Measurements from ENCODE around the gene PRKAA2. TPM values are rescaled to one million over a fixed set of nuclear protein-coding genes. Genes with fewer than 3 reads are reported as not detected.
A peak's percentile ranks its signal among the peaks of the same experiment; 100 is the strongest.

Gene PRKAA2
- total and polyA plus RNA-seq, 2 donors (not counting 3 experiments of a cell fraction or from before 2014, with no cell fraction given), result 0.32 to 1.2 TPM

DNA sequence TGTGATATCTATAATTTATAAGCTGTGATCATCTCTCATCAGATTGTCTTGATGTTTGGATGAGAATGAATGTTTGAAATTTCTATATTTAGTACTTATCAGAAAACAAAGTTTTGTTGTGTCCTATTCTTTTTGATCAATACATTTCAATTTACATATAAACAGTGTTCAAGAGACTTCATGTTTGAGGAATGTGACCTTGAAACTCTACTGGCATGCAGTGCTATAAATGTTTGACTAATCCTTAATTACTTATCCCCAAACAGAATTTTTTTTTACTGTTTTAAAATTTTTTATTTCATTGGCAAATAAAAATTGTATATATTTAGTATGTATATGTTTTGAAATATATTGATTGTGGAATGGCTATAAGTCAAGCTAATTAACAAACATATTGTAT is 1.5 kb upstream of the PRKAA2 start:
- H4K20me1 ChIP-seq (replicated peaks; ENCODE audit: control insufficient read depth, extremely low read depth, insufficient read depth, low read length), result no peaks in the 10 kb centered on the region
- ChIA-PET CTCF (interaction anchor here (1.3 kb wide), 2 partner anchors 56 to 66 kb away, joined by 3 read pairs; no protein-coding TSS in a partner anchor), POLR2A (no interaction called here)
- H3K9me1 ChIP-seq (replicated peaks; ENCODE audit: control insufficient read depth, extremely low read depth, insufficient read depth, low read length), result no peaks in the 10 kb centered on the region
- H2AFZ ChIP-seq (ENCODE audit: low read depth, low read length), result no peak overlapping the region
- DNase-seq (ENCODE audit: low read depth, low spot score) (no peak), FAIRE-seq (no peak)
- H3K4me3 ChIP-seq (replicated peaks in 1 of 3; ENCODE audit: insufficient read depth in 1 of 3, low read depth in 1 of 3, low read length in 3 of 3), result no peak overlapping the region
- peaks cover 19% of the 10 kb centered on the region for H3K4me1 ChIP-seq (ENCODE audit: control insufficient read depth, extremely low read depth, insufficient read depth, low read length)
- no TSS peak for BruUV-seq (replicated peaks)
- intact Hi-C loops (cut with micrococcal nuclease) (no loop called here), dilution Hi-C loops (cut with MboI; ENCODE audit: extremely low pct_ligation_motif_present, low sequenced_read_pairs) (no loop called here)
- no peak overlapping the region for H3K9ac ChIP-seq (replicated peaks; ENCODE audit: extremely low read depth, insufficient read depth, low read length)
- no peaks in the 10 kb centered on the region for H3K79me2 ChIP-seq (ENCODE audit: control insufficient read depth, insufficient read depth, low read length)
- H3K4me2 ChIP-seq (ENCODE audit: insufficient read depth, low read length), result peak overlapping the region; percentile 99
- peak overlapping the region; percentile 34 for H3K27ac ChIP-seq (ENCODE audit: insufficient read depth, low read depth, low read length)
- H3K36me3 ChIP-seq (ENCODE audit: control insufficient read depth in 2 of 2, extremely low read depth in 1 of 2, insufficient read depth in 2 of 2, low read length in 2 of 2), result no peaks in the 10 kb centered on the region
- TF ChIP-seq EZH2 (IDR thresholded peaks at IDR 0.05; ENCODE audit: borderline replicate concordance, low read depth, low read length, severe bottlenecking), result no peak
- TF ChIP-seq, protein P1, sequence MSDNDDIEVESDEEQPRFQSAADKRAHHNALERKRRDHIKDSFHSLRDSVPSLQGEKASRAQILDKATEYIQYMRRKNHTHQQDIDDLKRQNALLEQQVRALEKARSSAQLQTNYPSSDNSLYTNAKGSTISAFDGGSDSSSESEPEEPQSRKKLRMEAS (IDR thresholded peaks at IDR 0.05; ENCODE audit: insufficient read depth, insufficient read length), result no peak
- no peak for TF ChIP-seq FOS (IDR thresholded peaks at IDR 0.05; ENCODE audit: borderline replicate concordance, insufficient read depth, low read length)
- TF ChIP-seq POLR2AphosphoS5 (IDR thresholded peaks at IDR 0.05; ENCODE audit: insufficient read depth, low read depth, low read length), result no peak
- TF ChIP-seq GATA2 (IDR thresholded peaks at IDR 0.05; ENCODE audit: insufficient read depth, insufficient read length, low read depth, low read length), result no peak
- no peak for TF ChIP-seq POLR2A (IDR thresholded peaks at IDR 0.05; ENCODE audit: low read depth, low read length)
- TF ChIP-seq, protein P2, sequence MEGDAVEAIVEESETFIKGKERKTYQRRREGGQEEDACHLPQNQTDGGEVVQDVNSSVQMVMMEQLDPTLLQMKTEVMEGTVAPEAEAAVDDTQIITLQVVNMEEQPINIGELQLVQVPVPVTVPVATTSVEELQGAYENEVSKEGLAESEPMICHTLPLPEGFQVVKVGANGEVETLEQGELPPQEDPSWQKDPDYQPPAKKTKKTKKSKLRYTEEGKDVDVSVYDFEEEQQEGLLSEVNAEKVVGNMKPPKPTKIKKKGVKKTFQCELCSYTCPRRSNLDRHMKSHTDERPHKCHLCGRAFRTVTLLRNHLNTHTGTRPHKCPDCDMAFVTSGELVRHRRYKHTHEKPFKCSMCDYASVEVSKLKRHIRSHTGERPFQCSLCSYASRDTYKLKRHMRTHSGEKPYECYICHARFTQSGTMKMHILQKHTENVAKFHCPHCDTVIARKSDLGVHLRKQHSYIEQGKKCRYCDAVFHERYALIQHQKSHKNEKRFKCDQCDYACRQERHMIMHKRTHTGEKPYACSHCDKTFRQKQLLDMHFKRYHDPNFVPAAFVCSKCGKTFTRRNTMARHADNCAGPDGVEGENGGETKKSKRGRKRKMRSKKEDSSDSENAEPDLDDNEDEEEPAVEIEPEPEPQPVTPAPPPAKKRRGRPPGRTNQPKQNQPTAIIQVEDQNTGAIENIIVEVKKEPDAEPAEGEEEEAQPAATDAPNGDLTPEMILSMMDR (IDR thresholded peaks at IDR 0.05; ENCODE audit: extremely low read depth in 1 of 2, insufficient read depth in 1 of 2, low read depth in 1 of 2, low read length in 2 of 2), result no peak
- TF ChIP-seq JUN (IDR thresholded peaks at IDR 0.05; ENCODE audit: borderline replicate concordance, insufficient read depth, insufficient read length, low read depth), result no peak
- TF ChIP-seq MYC (IDR thresholded peaks at IDR 0.05; ENCODE audit: low read depth, low read length), result no peak
- H3K27me3 ChIP-seq (ENCODE audit: control insufficient read depth in 2 of 2, insufficient read depth in 2 of 2, low read length in 2 of 2), result peaks cover 2 to 3% of the 10 kb centered on the region in 2 experiments
- H3K9me3 ChIP-seq (replicated peaks; ENCODE audit: control insufficient read depth, insufficient read depth, low read length), result no peaks in the 10 kb centered on the region
